Measurements from ENCODE around the gene TBC1D24. TPM values are rescaled to one million over a fixed set of nuclear protein-coding genes. Genes with fewer than 3 reads are reported as not detected.

TBC1D24 gene
- polyA plus RNA-seq, 1 experiment, result 9.2 TPM

DNA sequence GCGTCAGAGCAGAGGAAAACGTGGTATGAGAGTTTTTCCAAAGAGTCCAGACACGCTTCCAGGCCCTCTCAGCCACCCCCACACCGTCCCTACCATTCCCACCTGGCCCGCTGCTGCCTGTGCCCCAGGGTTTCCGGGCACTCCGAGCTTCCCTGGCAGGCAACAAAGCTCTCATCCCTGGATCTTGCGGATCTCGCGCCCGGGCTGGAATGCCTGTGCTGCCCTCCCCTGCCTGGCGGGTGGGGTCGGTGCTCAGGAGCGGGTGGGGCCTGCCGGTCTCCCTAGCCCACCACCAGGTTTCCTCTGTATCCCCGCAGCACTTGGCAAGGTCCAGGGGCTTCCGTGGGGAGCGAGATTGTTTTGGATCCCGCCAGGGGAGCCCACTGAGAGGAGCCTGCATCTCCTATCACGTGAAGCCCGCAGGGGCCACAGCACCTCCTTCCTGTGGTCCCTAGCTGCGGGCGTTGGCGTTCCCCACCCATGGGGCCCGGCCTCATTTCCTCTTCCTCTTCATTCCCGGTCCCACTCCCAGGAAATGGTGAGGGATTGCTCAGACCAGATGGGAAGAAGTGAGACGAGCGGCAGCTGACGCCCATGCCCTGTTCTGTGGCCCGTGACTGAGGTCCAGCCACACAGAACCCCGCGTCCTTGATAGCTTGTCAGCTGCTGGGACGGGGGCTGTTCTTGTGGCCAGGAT lies 11.0 kb downstream of the TBC1D24 start:
- no peaks in the 10 kb centered on the region for H3K27me3 ChIP-seq (ENCODE audit: control insufficient read depth, insufficient read depth, low read length)
- TF ChIP-seq, protein P1, sequence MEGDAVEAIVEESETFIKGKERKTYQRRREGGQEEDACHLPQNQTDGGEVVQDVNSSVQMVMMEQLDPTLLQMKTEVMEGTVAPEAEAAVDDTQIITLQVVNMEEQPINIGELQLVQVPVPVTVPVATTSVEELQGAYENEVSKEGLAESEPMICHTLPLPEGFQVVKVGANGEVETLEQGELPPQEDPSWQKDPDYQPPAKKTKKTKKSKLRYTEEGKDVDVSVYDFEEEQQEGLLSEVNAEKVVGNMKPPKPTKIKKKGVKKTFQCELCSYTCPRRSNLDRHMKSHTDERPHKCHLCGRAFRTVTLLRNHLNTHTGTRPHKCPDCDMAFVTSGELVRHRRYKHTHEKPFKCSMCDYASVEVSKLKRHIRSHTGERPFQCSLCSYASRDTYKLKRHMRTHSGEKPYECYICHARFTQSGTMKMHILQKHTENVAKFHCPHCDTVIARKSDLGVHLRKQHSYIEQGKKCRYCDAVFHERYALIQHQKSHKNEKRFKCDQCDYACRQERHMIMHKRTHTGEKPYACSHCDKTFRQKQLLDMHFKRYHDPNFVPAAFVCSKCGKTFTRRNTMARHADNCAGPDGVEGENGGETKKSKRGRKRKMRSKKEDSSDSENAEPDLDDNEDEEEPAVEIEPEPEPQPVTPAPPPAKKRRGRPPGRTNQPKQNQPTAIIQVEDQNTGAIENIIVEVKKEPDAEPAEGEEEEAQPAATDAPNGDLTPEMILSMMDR (IDR thresholded peaks at IDR 0.05; ENCODE audit: insufficient read depth, low read depth, low read length), result no peak
- H3K4me3 ChIP-seq (ENCODE audit: low read depth, low read length), result no peak overlapping the region
- no peak for DNase-seq (ENCODE audit: low read depth)
- CTCF ChIA-PET, result interaction anchor here (0.8 to 8.3 kb wide), 3 partner anchors 16 to 63 kb away, joined by 3 to 63 read pairs (median 4); no protein-coding TSS in a partner anchor
- H3K36me3 ChIP-seq (ENCODE audit: control insufficient read depth, insufficient read depth, low read length), result peaks cover 12% of the 10 kb centered on the region
- POLR2A ChIA-PET, result no interaction called here

DNA sequence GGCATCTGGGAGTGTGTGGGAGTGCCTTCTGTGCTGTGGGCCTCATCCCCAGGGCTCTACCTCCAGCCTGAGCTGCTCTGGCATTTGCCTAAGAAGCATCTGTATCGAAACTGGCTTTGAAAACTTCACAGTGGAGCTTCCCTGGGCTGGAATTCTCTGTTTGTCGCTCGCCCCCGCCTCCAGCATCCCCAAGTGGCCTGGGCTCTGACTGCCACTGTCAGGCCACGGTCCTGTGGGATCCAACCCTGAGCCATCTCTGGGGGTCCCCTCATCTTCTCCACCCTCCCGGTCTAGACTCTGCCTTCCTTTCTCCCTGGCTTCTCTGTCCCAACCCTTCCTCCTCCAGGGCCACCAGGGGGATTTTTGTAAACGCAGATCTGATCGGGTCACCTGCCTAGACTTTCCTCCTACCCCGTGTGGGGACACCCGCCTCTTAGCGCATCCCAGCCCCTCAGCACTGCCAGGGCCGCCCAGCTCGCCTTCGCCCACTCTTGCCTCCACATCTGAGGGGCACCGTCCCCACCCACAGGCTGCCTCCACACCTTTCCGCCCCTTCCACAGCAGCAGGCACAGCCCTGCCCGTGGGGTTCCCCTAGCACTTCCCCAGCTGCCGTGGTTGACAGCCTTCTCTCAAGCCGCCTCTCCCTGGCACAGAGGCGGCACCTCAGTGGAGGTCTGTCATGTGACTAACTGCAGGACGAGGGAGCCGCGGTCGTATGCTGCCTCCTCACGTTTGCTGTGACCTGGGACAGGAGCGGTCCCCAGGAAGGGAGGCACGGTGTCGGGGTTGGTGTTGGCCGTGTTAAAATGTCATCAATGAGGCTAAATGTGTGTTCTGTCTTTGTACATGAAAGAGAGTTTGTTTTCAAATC lies 12.0 kb downstream of the TBC1D24 start:
- ChIA-PET POLR2A (no interaction called here), CTCF (interaction anchor here (0.6 to 8.3 kb wide), 3 partner anchors 15 to 184 kb away, joined by 3 to 63 read pairs (median 4); no protein-coding TSS in a partner anchor)
- no peaks in the 10 kb centered on the region for H3K27me3 ChIP-seq (ENCODE audit: control insufficient read depth, insufficient read depth, low read length)
- DNase-seq (ENCODE audit: low read depth), result no peak
- TF ChIP-seq, protein P1 (IDR thresholded peaks at IDR 0.05; ENCODE audit: insufficient read depth, low read depth, low read length), result 0 out of 2 replicates have a peak, but pooled peaks have one; percentile 10
- H3K36me3 ChIP-seq (ENCODE audit: control insufficient read depth, insufficient read depth, low read length), result peaks cover 12% of the 10 kb centered on the region
- H3K4me3 ChIP-seq (ENCODE audit: low read depth, low read length), result no peak overlapping the region

DNA sequence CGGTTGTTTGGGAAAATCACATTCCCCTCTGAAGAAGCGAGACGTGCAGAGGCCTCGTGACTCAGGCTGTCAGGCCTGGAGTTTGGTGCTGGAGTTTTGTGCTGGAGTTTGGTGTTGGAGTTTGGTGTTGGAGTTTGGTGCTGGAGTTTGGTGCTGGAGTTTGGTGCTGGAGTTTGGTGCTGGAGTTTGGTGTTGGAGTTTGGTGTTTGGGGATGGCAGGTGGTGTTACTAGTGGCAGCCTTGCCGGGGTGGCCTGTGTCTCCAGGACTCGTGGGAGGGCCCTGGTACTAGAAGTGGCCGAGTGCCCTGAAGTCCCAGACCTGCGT lies 12.6 kb downstream of the TBC1D24 start:
- ChIA-PET POLR2A (no interaction called here), CTCF (interaction anchor here (1.1 to 8.3 kb wide), 3 partner anchors 14 to 147 kb away, joined by 3 to 63 read pairs (median 4); no protein-coding TSS in a partner anchor)
- Histone ChIP-seq H3K27me3 (ENCODE audit: control insufficient read depth, insufficient read depth, low read length) (no peaks in the 10 kb centered on the region), H3K36me3 (ENCODE audit: control insufficient read depth, insufficient read depth, low read length) (peaks cover 14% of the 10 kb centered on the region), H3K4me3 (ENCODE audit: low read depth, low read length) (no peak overlapping the region)
- TF ChIP-seq, protein P1 (IDR thresholded peaks at IDR 0.05; ENCODE audit: insufficient read depth, low read depth, low read length), result no peak
- no peak for DNase-seq (ENCODE audit: low read depth)

DNA sequence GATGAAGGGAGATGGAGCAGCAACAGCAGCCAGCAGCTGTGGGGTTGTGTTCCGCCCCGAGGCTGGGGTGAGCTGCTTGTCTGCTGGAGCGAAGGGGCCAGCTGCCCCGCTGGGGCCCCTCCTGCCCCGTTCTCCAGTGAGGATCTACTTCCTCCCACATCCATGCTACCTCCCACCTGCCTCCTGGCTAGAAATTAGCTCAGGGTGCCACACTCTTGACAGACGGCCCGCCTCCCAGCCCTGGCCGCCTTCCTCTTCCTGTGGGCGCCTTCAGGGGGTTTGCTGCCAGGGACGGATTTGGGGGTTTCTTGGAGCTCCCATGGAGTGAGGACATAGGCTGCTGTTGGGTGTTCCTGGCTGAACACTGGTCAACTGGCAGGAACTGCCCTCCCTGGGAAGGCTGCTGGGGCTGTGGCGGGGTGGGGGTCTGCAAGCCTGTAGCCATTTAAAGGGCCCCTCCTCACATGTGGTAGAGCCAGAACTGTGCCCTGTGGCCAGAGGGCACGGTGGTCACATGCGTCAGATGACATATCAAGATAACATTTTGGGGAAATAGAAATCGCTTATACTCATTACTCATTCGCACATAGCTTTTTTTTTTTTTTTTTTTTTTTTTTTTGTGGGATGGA lies 13.1 kb downstream of the TBC1D24 start:
- TF ChIP-seq, protein P1 (IDR thresholded peaks at IDR 0.05; ENCODE audit: insufficient read depth, low read depth, low read length), result no peak
- ChIA-PET CTCF (interaction anchor here (1.1 to 8.3 kb wide), 3 partner anchors 13 to 148 kb away, joined by 3 to 63 read pairs (median 4); no protein-coding TSS in a partner anchor), POLR2A (interaction anchor here (0.6 kb wide), 1 partner anchor 28 kb away, joined by 5 read pairs; the partner anchor contains the start of gene TEDC2)
- no peak overlapping the region for H3K4me3 ChIP-seq (ENCODE audit: low read depth, low read length)
- no peaks in the 10 kb centered on the region for H3K27me3 ChIP-seq (ENCODE audit: control insufficient read depth, insufficient read depth, low read length)
- H3K36me3 ChIP-seq (ENCODE audit: control insufficient read depth, insufficient read depth, low read length), result peaks cover 15% of the 10 kb centered on the region
- DNase-seq (ENCODE audit: low read depth), result no peak

All from BJ (cell line).